Cardiac fibroblast (primary cell): ENCODE data around the gene DOC2A.

Experiments
- DNase-seq, 2 donors: peaks; one replicate each; pipeline versions ENCODE4 v3.0.0 to v3.0.0-alpha.2; 2010; ENCODE audit warnings: low read depth in 2 of 2
- H3K4me3 ChIP-seq, 2 donors: replicated peaks in 1 of 2; 1 replicate in 1 of 2; 2 replicates in 1 of 2; pipeline ENCODE4 v1.5.1; 2011; ENCODE audit warnings: low read depth in 2 of 2, low read length in 2 of 2, mild to moderate bottlenecking in 2 of 2, moderate library complexity in 1 of 2
- TF ChIP-seq, protein P1 (sequence below): IDR thresholded peaks from one replicate; pipeline ENCODE4 v1.5.1; 2011; ENCODE audit warnings: low read depth, mild to moderate bottlenecking, low read length, inconsistent platforms

The DOC2A gene

GRCh38 chr16:29973384-29974246 lies 37.2 kb downstream of the DOC2A start, which contains the start of gene TAOK2:
TSS of gene TAOK2 (plus strand) at chr16:29973868. CDS start at chr16:29977773, 3,905 bp downstream.
- TF ChIP-seq, protein P1, sequence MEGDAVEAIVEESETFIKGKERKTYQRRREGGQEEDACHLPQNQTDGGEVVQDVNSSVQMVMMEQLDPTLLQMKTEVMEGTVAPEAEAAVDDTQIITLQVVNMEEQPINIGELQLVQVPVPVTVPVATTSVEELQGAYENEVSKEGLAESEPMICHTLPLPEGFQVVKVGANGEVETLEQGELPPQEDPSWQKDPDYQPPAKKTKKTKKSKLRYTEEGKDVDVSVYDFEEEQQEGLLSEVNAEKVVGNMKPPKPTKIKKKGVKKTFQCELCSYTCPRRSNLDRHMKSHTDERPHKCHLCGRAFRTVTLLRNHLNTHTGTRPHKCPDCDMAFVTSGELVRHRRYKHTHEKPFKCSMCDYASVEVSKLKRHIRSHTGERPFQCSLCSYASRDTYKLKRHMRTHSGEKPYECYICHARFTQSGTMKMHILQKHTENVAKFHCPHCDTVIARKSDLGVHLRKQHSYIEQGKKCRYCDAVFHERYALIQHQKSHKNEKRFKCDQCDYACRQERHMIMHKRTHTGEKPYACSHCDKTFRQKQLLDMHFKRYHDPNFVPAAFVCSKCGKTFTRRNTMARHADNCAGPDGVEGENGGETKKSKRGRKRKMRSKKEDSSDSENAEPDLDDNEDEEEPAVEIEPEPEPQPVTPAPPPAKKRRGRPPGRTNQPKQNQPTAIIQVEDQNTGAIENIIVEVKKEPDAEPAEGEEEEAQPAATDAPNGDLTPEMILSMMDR: no peak
- H3K4me3 ChIP-seq: peak within 1 kb of the TSS; percentile 92 to 95
- peak; percentile 99 to 100 for DNase-seq

- DNase-seq: no peak
- no peak overlapping the region for H3K4me3 ChIP-seq
- TF ChIP-seq, protein P1: no peak
Measured at GRCh38 chr16:29972992-29973383, 37.8 kb downstream of the DOC2A start.

GRCh38 chr16:29972500-29972899 lies 38.3 kb downstream of the DOC2A start:
- no peak overlapping the region for H3K4me3 ChIP-seq
- DNase-seq: no peak
- TF ChIP-seq, protein P1: no peak

GRCh38 chr16:29971304-29971703 lies 39.5 kb downstream of the DOC2A start:
- TF ChIP-seq, protein P1: no peak
- H3K4me3 ChIP-seq: no peak overlapping the region
- no peak for DNase-seq

DNA sequence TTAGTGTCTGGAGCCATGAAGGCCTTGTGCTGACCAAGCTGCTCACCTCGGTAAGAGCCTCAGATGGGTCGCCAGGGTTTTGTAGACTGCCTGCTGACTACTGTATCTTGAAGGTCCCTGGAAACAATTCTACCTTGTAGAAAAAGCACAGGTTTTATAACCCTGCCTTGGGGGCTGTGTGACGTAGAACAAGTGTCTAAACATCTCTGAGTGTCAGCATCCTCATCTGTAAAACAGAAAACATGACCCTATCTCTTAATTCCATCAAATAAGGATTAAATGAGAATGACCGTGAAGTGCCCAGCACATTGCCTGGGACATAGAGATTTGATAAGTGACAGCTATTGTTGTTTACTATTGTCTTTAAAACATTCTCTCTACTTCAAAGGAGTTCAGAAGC lies 42.6 kb downstream of the DOC2A start:
- DNase-seq: no peak
- H3K4me3 ChIP-seq: no peak overlapping the region
- TF ChIP-seq, protein P1: no peak

- peak overlapping the region; percentile 73 to 82 for H3K4me3 ChIP-seq
- TF ChIP-seq, protein P1: no peak
- no peak for DNase-seq
Measured at GRCh38 chr16:29963021-29963743, 47.6 kb downstream of the DOC2A start.
